ENCODE data around the gene EFHC1. TPM values are rescaled to one million over a fixed set of nuclear protein-coding genes. Genes with fewer than 3 reads are reported as not detected.
"Not testable (repeated sequence)": the region's sequence is repeated elsewhere in the genome, so short reads cannot be mapped to it uniquely, and the experiment has no call there.

The EFHC1 gene
- total and polyA plus RNA-seq, 2 donors = 27.8 to 75.6 TPM

GRCh38 chr6:52420668-52421358, 671 bp downstream of the EFHC1 start:
- WGBS = 15% methylated on average over 21 of the region's 21 CpGs
- Histone ChIP-seq H3K4me1 (ENCODE audit: control insufficient read depth in 2 of 2, insufficient read depth in 2 of 2, low read length in 2 of 2) (peaks cover 15 to 19% of the 10 kb centered on the region in 2 donors), H3K36me3 (ENCODE audit: control insufficient read depth in 2 of 2, insufficient read depth in 2 of 2, low read length in 1 of 2) (no peaks in the 10 kb centered on the region), H3K27me3 (ENCODE audit: control insufficient read depth in 2 of 2, insufficient read depth in 1 of 2, low read length in 1 of 2) (peaks cover 0 to 3% of the 10 kb centered on the region in 2 donors), H3K9me3 (ENCODE audit: control insufficient read depth in 2 of 2, insufficient read depth in 1 of 2, low read length in 1 of 2) (no peaks in the 10 kb centered on the region), H3K4me3 (ENCODE audit: low read length in 2 of 2) (peak overlapping the region; percentile 76 to 84), H3K27ac (ENCODE audit: low read depth in 1 of 2, low read length in 1 of 2) (peak overlapping the region; percentile 38 to 64)
- no peak for DNase-seq (ENCODE audit: low read depth in 6 of 9, low spot score in 9 of 9)

GRCh38 chr6:52422156-52422555, 2.0 kb downstream of the EFHC1 start:
- 97% methylated on average over 2 of the region's 2 CpGs for WGBS
- no peak for DNase-seq (ENCODE audit: low read depth in 6 of 9, low spot score in 9 of 9)
- Histone ChIP-seq H3K4me1 (ENCODE audit: control insufficient read depth in 2 of 2, insufficient read depth in 2 of 2, low read length in 2 of 2) (peaks cover 15 to 19% of the 10 kb centered on the region in 2 donors), H3K9me3 (ENCODE audit: control insufficient read depth in 2 of 2, insufficient read depth in 1 of 2, low read length in 1 of 2) (no peaks in the 10 kb centered on the region), H3K27ac (ENCODE audit: low read depth in 1 of 2, low read length in 1 of 2) (no peak overlapping the region), H3K36me3 (ENCODE audit: control insufficient read depth in 2 of 2, insufficient read depth in 2 of 2, low read length in 1 of 2) (no peaks in the 10 kb centered on the region), H3K4me3 (ENCODE audit: low read length in 2 of 2) (no peak overlapping the region), H3K27me3 (ENCODE audit: control insufficient read depth in 2 of 2, insufficient read depth in 1 of 2, low read length in 1 of 2) (peaks cover 0 to 3% of the 10 kb centered on the region in 2 donors)

GRCh38 chr6:52423448-52423847, 3.3 kb downstream of the EFHC1 start:
- H3K9me3 ChIP-seq (ENCODE audit: control insufficient read depth in 2 of 2, insufficient read depth in 1 of 2, low read length in 1 of 2) = no peaks in the 10 kb centered on the region
- no peak for DNase-seq (ENCODE audit: low read depth in 6 of 9, low spot score in 9 of 9)
- H3K4me1 ChIP-seq (ENCODE audit: control insufficient read depth in 2 of 2, insufficient read depth in 2 of 2, low read length in 2 of 2) = peaks cover 15 to 19% of the 10 kb centered on the region in 2 donors
- H3K27me3 ChIP-seq (ENCODE audit: control insufficient read depth in 2 of 2, insufficient read depth in 1 of 2, low read length in 1 of 2) = peaks cover 0 to 3% of the 10 kb centered on the region in 2 donors
- H3K36me3 ChIP-seq (ENCODE audit: control insufficient read depth in 2 of 2, insufficient read depth in 2 of 2, low read length in 1 of 2) = no peaks in the 10 kb centered on the region
- H3K4me3 ChIP-seq (ENCODE audit: low read length in 2 of 2) = no peak overlapping the region
- H3K27ac ChIP-seq (ENCODE audit: low read depth in 1 of 2, low read length in 1 of 2) = no peak overlapping the region
- 92% methylated on average over 3 of the region's 3 CpGs for WGBS

- peaks cover 0 to 3% of the 10 kb centered on the region in 2 donors for H3K27me3 ChIP-seq (ENCODE audit: control insufficient read depth in 2 of 2, insufficient read depth in 1 of 2, low read length in 1 of 2)
- H3K36me3 ChIP-seq (ENCODE audit: control insufficient read depth in 2 of 2, insufficient read depth in 2 of 2, low read length in 1 of 2) = no peaks in the 10 kb centered on the region
- peaks cover 15 to 16% of the 10 kb centered on the region in 2 donors for H3K4me1 ChIP-seq (ENCODE audit: control insufficient read depth in 2 of 2, insufficient read depth in 2 of 2, low read length in 2 of 2)
- no peak overlapping the region for H3K27ac ChIP-seq (ENCODE audit: low read depth in 1 of 2, low read length in 1 of 2)
- H3K4me3 ChIP-seq (ENCODE audit: low read length in 2 of 2) = no peak overlapping the region
- no peak for DNase-seq (ENCODE audit: low read depth in 6 of 9, low spot score in 9 of 9)
- H3K9me3 ChIP-seq (ENCODE audit: control insufficient read depth in 2 of 2, insufficient read depth in 1 of 2, low read length in 1 of 2) = no peaks in the 10 kb centered on the region
- over 99% methylated on average over 8 of the region's 8 CpGs for WGBS
These were observed 3.8 kb downstream of the EFHC1 start for GRCh38 chr6:52423971-52424381.

GRCh38 chr6:52424513-52424912, 4.4 kb downstream of the EFHC1 start:
- no peaks in the 10 kb centered on the region for H3K9me3 ChIP-seq (ENCODE audit: control insufficient read depth in 2 of 2, insufficient read depth in 1 of 2, low read length in 1 of 2)
- peaks cover 10% of the 10 kb centered on the region in 2 donors for H3K4me1 ChIP-seq (ENCODE audit: control insufficient read depth in 2 of 2, insufficient read depth in 2 of 2, low read length in 2 of 2)
- peaks cover 0 to 3% of the 10 kb centered on the region in 2 donors for H3K27me3 ChIP-seq (ENCODE audit: control insufficient read depth in 2 of 2, insufficient read depth in 1 of 2, low read length in 1 of 2)
- no peak for DNase-seq (ENCODE audit: low read depth in 6 of 9, low spot score in 9 of 9)
- no peaks in the 10 kb centered on the region for H3K36me3 ChIP-seq (ENCODE audit: control insufficient read depth in 2 of 2, insufficient read depth in 2 of 2, low read length in 1 of 2)
- no peak overlapping the region for H3K4me3 ChIP-seq (ENCODE audit: low read length in 2 of 2)
- 97% methylated on average over 2 of the region's 2 CpGs for WGBS
- H3K27ac ChIP-seq (ENCODE audit: low read depth in 1 of 2, low read length in 1 of 2) = no peak overlapping the region

- H3K9me3 ChIP-seq (ENCODE audit: control insufficient read depth in 2 of 2, insufficient read depth in 1 of 2, low read length in 1 of 2) = no peaks in the 10 kb centered on the region
- no peaks in the 10 kb centered on the region for H3K27me3 ChIP-seq (ENCODE audit: control insufficient read depth in 2 of 2, insufficient read depth in 1 of 2, low read length in 1 of 2)
- H3K4me1 ChIP-seq (ENCODE audit: control insufficient read depth in 2 of 2, insufficient read depth in 2 of 2, low read length in 2 of 2) = no peaks in the 10 kb centered on the region
- no peak overlapping the region for H3K4me3 ChIP-seq (ENCODE audit: low read length in 2 of 2)
- DNase-seq (ENCODE audit: low read depth in 6 of 9, low spot score in 9 of 9) = no peak
- H3K36me3 ChIP-seq (ENCODE audit: control insufficient read depth in 2 of 2, insufficient read depth in 2 of 2, low read length in 1 of 2) = no peaks in the 10 kb centered on the region
- no peak overlapping the region for H3K27ac ChIP-seq (ENCODE audit: low read depth in 1 of 2, low read length in 1 of 2)
These were observed 6.5 kb downstream of the EFHC1 start for GRCh38 chr6:52426667-52427066.

GRCh38 chr6:52433294-52433693, 13.2 kb downstream of the EFHC1 start:
- not testable (repeated sequence) for H3K36me3 ChIP-seq (ENCODE audit: control insufficient read depth in 2 of 2, insufficient read depth in 2 of 2, low read length in 1 of 2); DNase-seq (ENCODE audit: low read depth in 6 of 9, low spot score in 9 of 9)
- 71% methylated on average over 4 of the region's 4 CpGs for WGBS

GRCh38 chr6:52435345-52435744, 15.2 kb downstream of the EFHC1 start:
- Histone ChIP-seq H3K9me3 (ENCODE audit: control insufficient read depth in 2 of 2, insufficient read depth in 1 of 2, low read length in 1 of 2) (no peaks in the 10 kb centered on the region), H3K4me3 (ENCODE audit: low read length in 2 of 2) (no peak overlapping the region), H3K27ac (ENCODE audit: low read depth in 1 of 2, low read length in 1 of 2) (no peak overlapping the region), H3K27me3 (ENCODE audit: control insufficient read depth in 2 of 2, insufficient read depth in 1 of 2, low read length in 1 of 2) (no peaks in the 10 kb centered on the region), H3K36me3 (ENCODE audit: control insufficient read depth in 2 of 2, insufficient read depth in 2 of 2, low read length in 1 of 2) (no peaks in the 10 kb centered on the region), H3K4me1 (ENCODE audit: control insufficient read depth in 2 of 2, insufficient read depth in 2 of 2, low read length in 2 of 2) (no peaks in the 10 kb centered on the region)
- WGBS = 85% methylated on average over 1 of the region's 1 CpG
- DNase-seq (ENCODE audit: low read depth in 6 of 9, low spot score in 9 of 9) = no peak

More at GRCh38 chr6:52433294-52433693, 13.2 kb downstream of the EFHC1 start:
- H3K9me3 ChIP-seq (ENCODE audit: control insufficient read depth in 2 of 2, insufficient read depth in 1 of 2, low read length in 1 of 2); H3K27me3 ChIP-seq (ENCODE audit: control insufficient read depth in 2 of 2, insufficient read depth in 1 of 2, low read length in 1 of 2); H3K4me3 ChIP-seq (ENCODE audit: low read length in 2 of 2); H3K4me1 ChIP-seq (ENCODE audit: control insufficient read depth in 2 of 2, insufficient read depth in 2 of 2, low read length in 2 of 2); H3K27ac ChIP-seq (ENCODE audit: low read depth in 1 of 2, low read length in 1 of 2): not testable (repeated sequence)

GRCh38 chr6:52438926-52439325, 18.8 kb downstream of the EFHC1 start:
- Histone ChIP-seq H3K4me3 (ENCODE audit: low read length in 2 of 2) (no peak overlapping the region), H3K4me1 (ENCODE audit: control insufficient read depth in 2 of 2, insufficient read depth in 2 of 2, low read length in 2 of 2) (no peaks in the 10 kb centered on the region), H3K27ac (ENCODE audit: low read depth in 1 of 2, low read length in 1 of 2) (no peak overlapping the region), H3K9me3 (ENCODE audit: control insufficient read depth in 2 of 2, insufficient read depth in 1 of 2, low read length in 1 of 2) (no peaks in the 10 kb centered on the region), H3K36me3 (ENCODE audit: control insufficient read depth in 2 of 2, insufficient read depth in 2 of 2, low read length in 1 of 2) (no peaks in the 10 kb centered on the region), H3K27me3 (ENCODE audit: control insufficient read depth in 2 of 2, insufficient read depth in 1 of 2, low read length in 1 of 2) (no peaks in the 10 kb centered on the region)
- no peak for DNase-seq (ENCODE audit: low read depth in 6 of 9, low spot score in 9 of 9)
- 97% methylated on average over 2 of the region's 2 CpGs for WGBS

All from thymus (tissue), 11 donors.